Osteoblast (primary cell): ENCODE measurements around the gene ANKLE1. TPM values are rescaled to one million over a fixed set of nuclear protein-coding genes. Genes with fewer than 3 reads are reported as not detected.

Source experiments
- DNase-seq: peaks from one replicate; pipeline ENCODE4 v3.0.0; 2011; ENCODE audit warnings: low spot score, mixed read lengths; ENCODE audit not compliant: insufficient read length; ENCODE audit errors: missing footprints
- H2AFZ ChIP-seq: 2 replicates; pipeline ENCODE4 v1.6.0; 2011; ENCODE audit warnings: mild to moderate bottlenecking, low read length
- H3K27ac ChIP-seq: 2 replicates; pipeline ENCODE4 v1.5.1; 2011; ENCODE audit warnings: mild to moderate bottlenecking, low read depth, low read length, moderate library complexity
- H3K27me3 ChIP-seq: 2 replicates; pipeline ENCODE4 v1.6.0; 2012; ENCODE audit warnings: mild to moderate bottlenecking, control low read depth, inconsistent platforms, low read length, moderate library complexity; ENCODE audit not compliant: insufficient read depth
- H3K36me3 ChIP-seq: 2 replicates; pipeline ENCODE4 v1.5.1; 2011; ENCODE audit warnings: mild to moderate bottlenecking, low read length, control low read depth, moderate library complexity; ENCODE audit not compliant: insufficient read depth
- H3K4me1 ChIP-seq: 2 replicates; pipeline ENCODE4 v1.5.1; 2011; ENCODE audit warnings: mild to moderate bottlenecking, low read length, control low read depth, moderate library complexity; ENCODE audit not compliant: insufficient read depth
- H3K4me2 ChIP-seq: 2 replicates; pipeline ENCODE4 v1.6.0; 2011; ENCODE audit warnings: mild to moderate bottlenecking, low read length; ENCODE audit not compliant: insufficient read depth
- H3K4me3 ChIP-seq: fragments of 200-600 bp; sonication (generic); 3 replicates; pipeline ENCODE4 v1.5.1; 2012; ENCODE audit warnings: mild to moderate bottlenecking, low read length, inconsistent platforms; ENCODE audit not compliant: insufficient read depth
- H3K79me2 ChIP-seq: 2 replicates; pipeline ENCODE4 v1.6.0; 2012; ENCODE audit warnings: mild to moderate bottlenecking, low read length, control low read depth, inconsistent platforms; ENCODE audit not compliant: insufficient read depth
- H3K9me3 ChIP-seq: 2 replicates; pipeline ENCODE4 v1.5.1; 2011; ENCODE audit warnings: low read depth, low read length, control low read depth
- H4K20me1 ChIP-seq: 2 replicates; pipeline ENCODE4 v1.6.0; 2012; ENCODE audit warnings: mild to moderate bottlenecking, low read length, control low read depth; ENCODE audit not compliant: insufficient read depth
- total RNA-seq: library from RNA; depleted of rRNA; stranded (reverse); fragments of >200 nt; gene quantifications from 2 replicates; pipeline ENCODE4 v1.2.3, GENCODE V29; 2012
- TF ChIP-seq, protein P1 (sequence below): IDR thresholded peaks from 2 replicates; pipeline ENCODE4 v1.5.1; 2011; ENCODE audit warnings: mild to moderate bottlenecking, low read depth, low read length, moderate library complexity; ENCODE audit errors: extremely low read depth

ANKLE1 gene
- total RNA-seq, 1 donor, result not detected

GRCh38 chr19:17254636-17255035 lies 27.1 kb upstream of the ANKLE1 start:
- no peak overlapping the region for H3K4me2 ChIP-seq
- H3K27me3 ChIP-seq, result no peaks in the 10 kb centered on the region
- no peaks in the 10 kb centered on the region for H3K4me1 ChIP-seq
- no peak overlapping the region for H3K27ac ChIP-seq
- TF ChIP-seq, protein P1, sequence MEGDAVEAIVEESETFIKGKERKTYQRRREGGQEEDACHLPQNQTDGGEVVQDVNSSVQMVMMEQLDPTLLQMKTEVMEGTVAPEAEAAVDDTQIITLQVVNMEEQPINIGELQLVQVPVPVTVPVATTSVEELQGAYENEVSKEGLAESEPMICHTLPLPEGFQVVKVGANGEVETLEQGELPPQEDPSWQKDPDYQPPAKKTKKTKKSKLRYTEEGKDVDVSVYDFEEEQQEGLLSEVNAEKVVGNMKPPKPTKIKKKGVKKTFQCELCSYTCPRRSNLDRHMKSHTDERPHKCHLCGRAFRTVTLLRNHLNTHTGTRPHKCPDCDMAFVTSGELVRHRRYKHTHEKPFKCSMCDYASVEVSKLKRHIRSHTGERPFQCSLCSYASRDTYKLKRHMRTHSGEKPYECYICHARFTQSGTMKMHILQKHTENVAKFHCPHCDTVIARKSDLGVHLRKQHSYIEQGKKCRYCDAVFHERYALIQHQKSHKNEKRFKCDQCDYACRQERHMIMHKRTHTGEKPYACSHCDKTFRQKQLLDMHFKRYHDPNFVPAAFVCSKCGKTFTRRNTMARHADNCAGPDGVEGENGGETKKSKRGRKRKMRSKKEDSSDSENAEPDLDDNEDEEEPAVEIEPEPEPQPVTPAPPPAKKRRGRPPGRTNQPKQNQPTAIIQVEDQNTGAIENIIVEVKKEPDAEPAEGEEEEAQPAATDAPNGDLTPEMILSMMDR, result no peak
- H3K79me2 ChIP-seq, result no peaks in the 10 kb centered on the region
- no peaks in the 10 kb centered on the region for H4K20me1 ChIP-seq
- no peaks in the 10 kb centered on the region for H3K36me3 ChIP-seq
- peaks cover 6% of the 10 kb centered on the region for H3K9me3 ChIP-seq
- no peak overlapping the region for H3K4me3 ChIP-seq
- no peak for DNase-seq
- no peak overlapping the region for H2AFZ ChIP-seq

DNA sequence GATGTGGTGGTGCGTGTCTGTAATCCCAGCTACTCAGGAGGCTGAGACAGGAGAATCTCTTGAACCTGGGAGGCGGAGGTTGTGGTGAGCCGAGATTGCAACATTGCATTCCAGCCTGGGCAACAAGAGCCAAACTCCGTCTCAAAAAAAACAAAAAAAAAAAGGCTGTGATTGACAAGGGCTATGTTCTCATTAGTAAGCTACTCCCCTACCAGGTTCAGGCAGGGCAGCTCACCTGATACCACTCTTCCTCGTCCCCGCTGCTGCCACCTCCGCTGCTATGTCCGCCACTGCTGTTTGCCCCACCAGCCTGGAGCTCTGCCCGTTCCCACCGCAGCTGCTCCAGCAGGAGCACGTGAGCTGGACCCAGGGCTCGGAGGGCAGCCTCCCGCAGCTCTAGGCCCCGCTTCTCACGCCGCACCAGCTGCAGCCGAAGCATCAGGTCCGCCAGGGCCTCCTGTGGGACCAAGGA lies 26.5 kb upstream of the ANKLE1 start:
- Histone ChIP-seq H2AFZ (no peak overlapping the region), H3K4me3 (no peak overlapping the region), H3K4me1 (no peaks in the 10 kb centered on the region), H3K9me3 (peaks cover 9% of the 10 kb centered on the region), H3K36me3 (no peaks in the 10 kb centered on the region), H3K79me2 (no peaks in the 10 kb centered on the region), H3K4me2 (no peak overlapping the region), H3K27me3 (no peaks in the 10 kb centered on the region), H3K27ac (no peak overlapping the region), H4K20me1 (no peaks in the 10 kb centered on the region)
- no peak for DNase-seq
- TF ChIP-seq, protein P1, result no peak

DNA sequence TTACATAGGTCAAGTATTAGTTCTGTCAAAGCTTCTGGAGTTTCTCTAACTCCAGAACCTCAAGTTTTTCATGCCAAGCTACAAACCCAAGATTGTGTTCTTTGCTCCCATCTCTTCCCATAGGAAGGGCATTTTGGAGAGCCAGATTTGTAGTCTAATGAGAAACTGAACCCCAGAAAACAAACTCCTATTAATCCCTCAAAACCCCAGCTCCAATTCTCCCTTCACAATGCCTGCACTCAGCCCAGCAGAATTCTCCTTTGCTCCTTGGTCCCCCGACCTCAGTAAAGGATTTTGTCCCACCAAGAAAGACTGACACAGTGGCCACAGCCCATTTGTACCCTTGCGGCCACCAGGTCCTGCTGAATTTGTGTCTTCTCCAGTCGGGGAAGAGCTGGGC lies 25.6 kb upstream of the ANKLE1 start:
- Histone ChIP-seq H3K27me3 (no peaks in the 10 kb centered on the region), H3K4me1 (no peaks in the 10 kb centered on the region), H3K27ac (no peak overlapping the region), H3K9me3 (peaks cover 9% of the 10 kb centered on the region), H3K4me2 (no peak overlapping the region), H3K4me3 (no peak overlapping the region), H3K36me3 (no peaks in the 10 kb centered on the region), H3K79me2 (no peaks in the 10 kb centered on the region), H4K20me1 (no peaks in the 10 kb centered on the region), H2AFZ (no peak overlapping the region)
- TF ChIP-seq, protein P1, result no peak
- no peak for DNase-seq

GRCh38 chr19:17259118-17259780 lies 22.5 kb upstream of the ANKLE1 start:
- H2AFZ ChIP-seq, result no peak overlapping the region
- DNase-seq, result peak; percentile 65
- H3K9me3 ChIP-seq, result peaks cover 9% of the 10 kb centered on the region
- H4K20me1 ChIP-seq, result no peaks in the 10 kb centered on the region
- H3K4me1 ChIP-seq, result no peaks in the 10 kb centered on the region
- no peak overlapping the region for H3K27ac ChIP-seq
- H3K36me3 ChIP-seq, result no peaks in the 10 kb centered on the region
- H3K79me2 ChIP-seq, result no peaks in the 10 kb centered on the region
- H3K4me3 ChIP-seq, result no peak overlapping the region
- TF ChIP-seq, protein P1, result no peak
- H3K27me3 ChIP-seq, result no peaks in the 10 kb centered on the region
- no peak overlapping the region for H3K4me2 ChIP-seq
